Peyer's patch (tissue), 4 donors: ENCODE data around the gene SH2D3A. TPM values are rescaled to one million over a fixed set of nuclear protein-coding genes. Genes with fewer than 3 reads are reported as not detected.
"Not testable (repeated sequence)": the region's sequence is repeated elsewhere in the genome, so short reads cannot be mapped to it uniquely, and the experiment has no call there.

Experiments
- DNase-seq, 3 donors: peaks; one replicate each; pipeline ENCODE4 v3.0.0-alpha.2; 2017 to 2019
- H3K27ac ChIP-seq, 4 donors: fragments of 200-600 bp; sonication (generic); one replicate each; pipeline ENCODE4 v1.5.1; 2016 to 2019
- H3K27me3 ChIP-seq, 2 donors: fragments of 200-600 bp; sonication (generic); one replicate each; pipeline ENCODE4 v1.5.1; 2019
- H3K36me3 ChIP-seq, 3 donors: fragments of 200-600 bp; sonication (generic); one replicate each; pipeline ENCODE4 v1.5.1; 2016 to 2019
- H3K4me1 ChIP-seq, 4 donors: fragments of 200-600 bp; sonication (generic); one replicate each; pipeline ENCODE4 v1.5.1; 2016 to 2019
- H3K4me3 ChIP-seq, 4 donors: fragments of 200-600 bp; sonication (generic); 1 replicate in 3 of 4; 2 replicates in 1 of 4; pipeline ENCODE4 v1.5.1; 2016 to 2019; ENCODE audit warnings: mild to moderate bottlenecking in 1 of 4
- H3K9me3 ChIP-seq, 4 donors: fragments of 200-600 bp; sonication (generic); one replicate each; pipeline ENCODE4 v1.5.1; 2016 to 2019; ENCODE audit warnings: mild to moderate bottlenecking in 1 of 4
- POLR2A ChIP-seq, 2 donors: fragments of 450-650 bp; IDR thresholded peaks; one replicate each; pipeline ENCODE4 v1.5.1; 2017; ENCODE audit warnings: antibody characterized with exemption in 2 of 2, mild to moderate bottlenecking in 2 of 2, moderate library complexity in 2 of 2
- total RNA-seq, 4 donors: library from RNA; depleted of rRNA; stranded (reverse); fragments of >200 nt; gene quantifications; one replicate each; pipeline ENCODE4 v1.1.0, GENCODE V29; 2016
- TF ChIP-seq, protein P1 (sequence below), 6 experiments: fragments of 450-650 bp in 4 of 6; fragments of 200-600 bp in 2 of 6; sonication (generic) in 1 of 6; IDR thresholded peaks; one replicate each; pipeline ENCODE4 v1.5.1; 2017 to 2019; ENCODE audit warnings: antibody characterized with exemption in 6 of 6, mild to moderate bottlenecking in 3 of 6, moderate library complexity in 1 of 6

SH2D3A gene
- total RNA-seq, 4 donors from 2014 or later = 43.7 to 127 (median 91.9) TPM

DNA sequence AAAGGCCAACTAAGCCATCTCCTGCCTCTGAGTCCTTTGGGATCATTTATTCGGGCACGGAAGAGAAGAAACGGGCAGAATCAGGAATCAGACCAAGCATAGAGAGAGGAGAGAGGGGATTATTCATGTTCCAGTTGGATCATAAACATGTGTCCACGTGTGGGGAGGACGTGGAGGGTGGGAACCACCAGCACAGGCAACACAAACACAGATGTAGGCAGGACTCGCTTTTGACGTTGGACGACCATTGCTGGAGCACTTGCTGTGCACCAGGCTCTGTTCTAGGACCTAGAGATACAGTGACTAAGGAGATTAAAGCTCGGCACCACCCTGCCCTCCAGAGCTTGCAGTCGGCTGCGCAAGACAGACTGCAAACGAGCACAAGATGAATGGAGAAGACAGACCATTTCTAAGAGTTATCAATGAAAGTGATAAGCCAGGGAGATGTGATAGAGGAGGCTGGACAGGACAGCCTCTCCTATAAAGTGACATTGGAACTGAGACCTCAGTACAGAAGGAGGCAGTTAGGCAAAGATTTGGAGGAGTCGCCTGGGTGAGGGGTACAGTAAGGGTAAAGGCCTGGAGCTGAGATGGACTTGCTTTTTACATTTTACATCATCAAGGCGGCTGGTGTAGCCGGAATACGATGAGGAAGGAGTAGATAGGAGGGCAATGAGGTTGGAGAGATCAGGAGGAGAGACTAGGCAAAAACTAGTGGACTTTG lies 716 bp downstream of the SH2D3A start:
- TF ChIP-seq, protein P1, sequence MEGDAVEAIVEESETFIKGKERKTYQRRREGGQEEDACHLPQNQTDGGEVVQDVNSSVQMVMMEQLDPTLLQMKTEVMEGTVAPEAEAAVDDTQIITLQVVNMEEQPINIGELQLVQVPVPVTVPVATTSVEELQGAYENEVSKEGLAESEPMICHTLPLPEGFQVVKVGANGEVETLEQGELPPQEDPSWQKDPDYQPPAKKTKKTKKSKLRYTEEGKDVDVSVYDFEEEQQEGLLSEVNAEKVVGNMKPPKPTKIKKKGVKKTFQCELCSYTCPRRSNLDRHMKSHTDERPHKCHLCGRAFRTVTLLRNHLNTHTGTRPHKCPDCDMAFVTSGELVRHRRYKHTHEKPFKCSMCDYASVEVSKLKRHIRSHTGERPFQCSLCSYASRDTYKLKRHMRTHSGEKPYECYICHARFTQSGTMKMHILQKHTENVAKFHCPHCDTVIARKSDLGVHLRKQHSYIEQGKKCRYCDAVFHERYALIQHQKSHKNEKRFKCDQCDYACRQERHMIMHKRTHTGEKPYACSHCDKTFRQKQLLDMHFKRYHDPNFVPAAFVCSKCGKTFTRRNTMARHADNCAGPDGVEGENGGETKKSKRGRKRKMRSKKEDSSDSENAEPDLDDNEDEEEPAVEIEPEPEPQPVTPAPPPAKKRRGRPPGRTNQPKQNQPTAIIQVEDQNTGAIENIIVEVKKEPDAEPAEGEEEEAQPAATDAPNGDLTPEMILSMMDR (IDR thresholded peaks at IDR 0.05) = no peak
- no peak for TF ChIP-seq POLR2A (IDR thresholded peaks at IDR 0.05)
- Histone ChIP-seq H3K27ac (peak overlapping the region; percentile 75 to 97 (median 88)), H3K27me3 (no peaks in the 10 kb centered on the region), H3K4me1 (peaks cover 0 to 9% (median 5%) of the 10 kb centered on the region in 4 donors), H3K4me3 (peak overlapping the region; percentile 44 to 70 (median 56)), H3K9me3 (no peaks in the 10 kb centered on the region), H3K36me3 (peaks cover 0 to 13% (median 0%) of the 10 kb centered on the region in 3 donors)
- DNase-seq = peak in 1 of 3 donors; percentile 63

DNA sequence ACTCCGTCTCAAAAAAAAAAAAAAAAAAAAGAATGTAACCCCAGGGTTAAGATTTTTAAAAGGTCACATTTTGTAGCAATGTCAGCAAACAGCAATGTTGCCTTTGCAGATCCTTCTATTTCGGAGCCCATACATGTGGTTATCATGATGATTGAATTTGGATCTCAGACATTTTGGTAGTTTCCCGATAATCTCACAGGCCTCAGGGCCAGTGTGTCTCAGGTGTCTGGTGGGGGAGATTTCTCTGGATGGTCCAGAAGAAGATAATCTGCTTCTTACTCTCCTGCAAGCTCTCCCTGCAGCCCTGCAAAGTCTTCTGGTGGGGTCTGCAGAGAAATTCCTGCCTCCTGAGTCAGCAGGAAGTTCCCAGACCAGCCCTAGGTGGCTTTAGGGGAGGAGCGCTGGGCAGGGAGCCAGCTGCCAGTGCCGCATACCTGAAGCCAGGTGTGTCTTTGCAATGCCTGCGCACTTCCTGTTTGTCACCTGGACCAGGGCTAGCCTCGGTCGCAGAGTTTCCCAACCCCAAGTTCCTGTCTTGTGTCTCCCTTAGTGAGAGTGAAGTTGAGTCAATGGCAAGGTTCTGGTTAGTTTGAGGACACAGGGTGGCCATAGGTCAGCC lies 1.4 kb downstream of the SH2D3A start:
- peaks cover 0 to 9% (median 5%) of the 10 kb centered on the region in 4 donors for H3K4me1 ChIP-seq
- H3K9me3 ChIP-seq = no peaks in the 10 kb centered on the region
- H3K36me3 ChIP-seq = peaks cover 0 to 18% (median 0%) of the 10 kb centered on the region in 3 donors
- DNase-seq = peak; percentile 37 to 95 (median 94)
- TF ChIP-seq, protein P1 (IDR thresholded peaks at IDR 0.05) = peak in 1 of 6 experiments; percentile 11
- peak; percentile 79 to 93 for TF ChIP-seq POLR2A (IDR thresholded peaks at IDR 0.05)
- H3K4me3 ChIP-seq = peak overlapping the region in 3 of 4 donors; percentile 44 to 70 (median 63)
- H3K27me3 ChIP-seq = no peaks in the 10 kb centered on the region
- peak overlapping the region; percentile 75 to 97 (median 88) for H3K27ac ChIP-seq

DNA sequence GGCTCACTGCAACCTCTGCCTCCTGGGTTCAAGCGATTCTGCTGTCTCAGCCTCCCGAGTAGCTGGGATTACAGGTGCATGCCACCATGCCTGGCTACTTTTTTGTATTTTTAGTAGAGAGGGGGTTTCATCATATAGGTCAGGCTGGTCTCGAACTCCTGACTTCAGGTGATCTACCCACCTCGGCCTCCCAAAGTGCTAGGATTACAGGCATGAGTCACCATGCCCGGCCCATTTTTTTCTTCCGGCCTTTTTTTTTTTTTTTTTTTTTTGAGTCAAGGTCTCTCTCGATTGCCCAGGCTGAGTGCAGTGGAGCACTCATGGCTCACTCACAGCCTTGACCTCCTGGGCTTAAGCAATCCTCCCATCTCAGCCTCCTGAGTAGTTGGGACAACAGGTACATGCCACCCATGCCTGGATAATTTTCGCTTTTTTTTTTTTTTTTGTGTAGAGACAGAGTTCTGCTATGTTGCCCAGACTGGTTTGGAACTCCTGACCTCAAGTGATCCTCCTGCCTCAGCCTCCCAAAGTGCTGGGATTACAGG lies 4.9 kb downstream of the SH2D3A start:
- peaks cover 0 to 38% (median 0%) of the 10 kb centered on the region in 3 donors for H3K36me3 ChIP-seq
- H3K27me3 ChIP-seq, H3K9me3 ChIP-seq, DNase-seq, H3K27ac ChIP-seq, H3K4me1 ChIP-seq, H3K4me3 ChIP-seq: not testable (repeated sequence)

DNA sequence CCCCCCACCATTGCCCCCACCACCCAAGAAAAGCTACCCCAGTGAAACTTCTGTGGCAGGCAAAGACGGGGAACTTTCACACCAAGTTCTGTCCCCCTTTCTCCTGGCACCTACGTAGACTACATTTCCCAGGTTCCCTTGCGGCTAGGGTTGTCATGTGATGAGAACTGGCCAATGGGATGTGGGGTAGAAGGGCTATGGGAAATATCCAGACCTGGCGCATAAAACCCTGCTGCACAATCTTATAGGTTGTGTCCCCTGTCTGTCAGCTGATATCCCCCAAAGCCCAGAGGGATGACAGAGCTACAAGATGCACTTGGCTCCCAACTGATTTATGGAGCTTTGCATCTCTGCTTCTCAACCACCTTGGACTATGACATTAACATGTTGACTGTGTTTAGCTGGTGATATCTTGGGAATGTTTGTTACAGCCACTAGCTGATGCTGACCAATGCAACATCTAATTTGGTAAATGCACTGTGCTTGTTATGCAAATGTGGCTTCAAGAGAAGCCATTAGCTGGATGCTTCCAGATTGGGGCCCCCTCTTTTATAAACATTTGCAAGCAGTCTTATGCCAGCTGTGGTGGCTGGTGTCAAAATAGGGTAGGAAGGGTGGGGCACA lies 6.1 kb downstream of the SH2D3A start:
- TF ChIP-seq, protein P1 (IDR thresholded peaks at IDR 0.05) = no peak
- TF ChIP-seq POLR2A (IDR thresholded peaks at IDR 0.05) = no peak
- Histone ChIP-seq H3K36me3 (peaks cover 0 to 38% (median 0%) of the 10 kb centered on the region in 3 donors), H3K4me1 (peaks cover 0 to 6% (median 0%) of the 10 kb centered on the region in 4 donors)

DNA sequence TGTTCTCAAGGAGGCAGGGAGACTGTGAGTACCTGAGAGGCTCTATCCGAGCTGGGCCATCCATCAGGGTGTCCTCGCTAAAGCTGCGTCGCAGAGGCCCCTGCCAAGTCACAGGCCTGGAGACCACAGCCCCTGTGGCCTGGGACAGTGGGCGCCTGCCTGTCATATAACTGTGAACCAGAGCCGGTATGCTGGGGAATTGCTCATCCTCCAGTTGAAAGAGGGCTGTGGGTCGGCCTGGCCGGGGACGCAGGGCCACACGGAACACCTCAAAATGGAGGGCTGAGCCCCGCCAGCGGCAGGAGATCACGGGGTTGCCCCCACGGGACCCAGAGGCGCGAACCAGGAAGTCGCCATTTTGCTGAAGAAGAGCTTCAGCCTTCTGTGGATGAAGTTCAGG lies 6.6 kb downstream of the SH2D3A start:
- H3K4me1 ChIP-seq = no peaks in the 10 kb centered on the region
- no peak for DNase-seq
- H3K36me3 ChIP-seq = peaks cover 0 to 38% (median 0%) of the 10 kb centered on the region in 3 donors
- no peak overlapping the region for H3K4me3 ChIP-seq
- H3K27ac ChIP-seq = no peak overlapping the region
- no peaks in the 10 kb centered on the region for H3K27me3 ChIP-seq
- no peak for TF ChIP-seq POLR2A (IDR thresholded peaks at IDR 0.05)
- TF ChIP-seq, protein P1 (IDR thresholded peaks at IDR 0.05) = no peak
- H3K9me3 ChIP-seq = no peaks in the 10 kb centered on the region

More for the DNA sequence above, 6.1 kb downstream of the SH2D3A start:
- Histone ChIP-seq H3K4me3 (no peak overlapping the region), H3K27ac (no peak overlapping the region), H3K9me3 (no peaks in the 10 kb centered on the region), H3K27me3 (no peaks in the 10 kb centered on the region)
- DNase-seq = no peak
